KBM-7 (cell line): ENCODE results near the gene MGAT5.

Experiments used
- DNase-seq: peaks from one replicate; pipeline ENCODE4 v3.0.0-alpha.2; 2015
- in situ Hi-C: fragments of 300-500 bp; cut with MboI; formaldehyde crosslinking; loops from 2 replicates; pipeline ENCODE4 v1.14.3; 2020; ENCODE audit warnings: low sequenced_read_pairs, low pct_unique_long_range_greater_than_20kb, mixed read lengths

Gene MGAT5

GRCh38 chr2:134441153-134441863 lies 187.4 kb downstream of the MGAT5 start:
- in situ Hi-C loops: loop anchor here (25.0 kb wide), 1 partner anchor 554 kb away; no protein-coding TSS in a partner anchor
- DNase-seq: no peak

GRCh38 chr2:134443814-134444480 lies 190.1 kb downstream of the MGAT5 start:
- in situ Hi-C loops: loop anchor here (25.0 kb wide), 1 partner anchor 557 kb away; no protein-coding TSS in a partner anchor
- DNase-seq: no peak

GRCh38 chr2:134445116-134445515 lies 191.2 kb downstream of the MGAT5 start:
- in situ Hi-C loops: loop anchor here (25.0 kb wide), 1 partner anchor 558 kb away; no protein-coding TSS in a partner anchor
- no peak for DNase-seq

- DNase-seq: no peak
- in situ Hi-C loops: loop anchor here (25.0 kb wide), 1 partner anchor 559 kb away; no protein-coding TSS in a partner anchor
Measured at GRCh38 chr2:134445985-134446382, 192.1 kb downstream of the MGAT5 start.

GRCh38 chr2:134446383-134447017 lies 192.6 kb downstream of the MGAT5 start:
- DNase-seq: no peak
- in situ Hi-C loops: loop anchor here (25.0 kb wide), 1 partner anchor 559 kb away; no protein-coding TSS in a partner anchor

- no peak for DNase-seq
- in situ Hi-C loops: loop anchor here (25.0 kb wide), 1 partner anchor 560 kb away; no protein-coding TSS in a partner anchor
Measured at GRCh38 chr2:134447669-134448068, 193.8 kb downstream of the MGAT5 start.

GRCh38 chr2:134448650-134449049 lies 194.8 kb downstream of the MGAT5 start:
- in situ Hi-C loops: loop anchor here (25.0 kb wide), 1 partner anchor 561 kb away; no protein-coding TSS in a partner anchor

GRCh38 chr2:134449157-134449556 lies 195.3 kb downstream of the MGAT5 start:
- in situ Hi-C loops: loop anchor here (25.0 kb wide), 1 partner anchor 562 kb away; no protein-coding TSS in a partner anchor
- DNase-seq: no peak

More at GRCh38 chr2:134448650-134449049, 194.8 kb downstream of the MGAT5 start:
- no peak for DNase-seq

GRCh38 chr2:134449751-134450513 lies 196.1 kb downstream of the MGAT5 start:
- no peak for DNase-seq
- in situ Hi-C loops: loop anchor here (25.0 kb wide), 2 partner anchors 437 to 563 kb away; no protein-coding TSS in a partner anchor

GRCh38 chr2:134451347-134451630 lies 197.4 kb downstream of the MGAT5 start:
- DNase-seq: no peak
- in situ Hi-C loops: loop anchor here (25.0 kb wide), 1 partner anchor 436 kb away; no protein-coding TSS in a partner anchor

GRCh38 chr2:134452042-134452733 lies 198.3 kb downstream of the MGAT5 start:
- in situ Hi-C loops: loop anchor here (25.0 kb wide), 1 partner anchor 435 kb away; no protein-coding TSS in a partner anchor

GRCh38 chr2:134453476-134453875 lies 199.6 kb downstream of the MGAT5 start:
- in situ Hi-C loops: loop anchor here (25.0 kb wide), 1 partner anchor 434 kb away; no protein-coding TSS in a partner anchor

More at GRCh38 chr2:134452042-134452733, 198.3 kb downstream of the MGAT5 start:
- DNase-seq: no peak

GRCh38 chr2:134453973-134454372 lies 200.1 kb downstream of the MGAT5 start:
- in situ Hi-C loops: loop anchor here (25.0 kb wide), 1 partner anchor 433 kb away; no protein-coding TSS in a partner anchor
- no peak for DNase-seq

More at GRCh38 chr2:134453476-134453875, 199.6 kb downstream of the MGAT5 start:
- DNase-seq: no peak

- in situ Hi-C loops: loop anchor here (25.0 kb wide), 1 partner anchor 433 kb away; no protein-coding TSS in a partner anchor
- no peak for DNase-seq
Measured at GRCh38 chr2:134454426-134454825, 200.6 kb downstream of the MGAT5 start.

- DNase-seq: no peak
- in situ Hi-C loops: loop anchor here (25.0 kb wide), 1 partner anchor 432 kb away; no protein-coding TSS in a partner anchor
Measured at GRCh38 chr2:134454931-134455330, 201.1 kb downstream of the MGAT5 start.

GRCh38 chr2:134455426-134455825 lies 201.6 kb downstream of the MGAT5 start:
- DNase-seq: no peak
- in situ Hi-C loops: loop anchor here (25.0 kb wide), 1 partner anchor 432 kb away; no protein-coding TSS in a partner anchor

GRCh38 chr2:134457353-134457752 lies 203.5 kb downstream of the MGAT5 start:
- no peak for DNase-seq
- in situ Hi-C loops: loop anchor here (25.0 kb wide), 1 partner anchor 430 kb away; no protein-coding TSS in a partner anchor
